Measurements from ENCODE around the gene UBE2H.

UBE2H gene

DNA sequence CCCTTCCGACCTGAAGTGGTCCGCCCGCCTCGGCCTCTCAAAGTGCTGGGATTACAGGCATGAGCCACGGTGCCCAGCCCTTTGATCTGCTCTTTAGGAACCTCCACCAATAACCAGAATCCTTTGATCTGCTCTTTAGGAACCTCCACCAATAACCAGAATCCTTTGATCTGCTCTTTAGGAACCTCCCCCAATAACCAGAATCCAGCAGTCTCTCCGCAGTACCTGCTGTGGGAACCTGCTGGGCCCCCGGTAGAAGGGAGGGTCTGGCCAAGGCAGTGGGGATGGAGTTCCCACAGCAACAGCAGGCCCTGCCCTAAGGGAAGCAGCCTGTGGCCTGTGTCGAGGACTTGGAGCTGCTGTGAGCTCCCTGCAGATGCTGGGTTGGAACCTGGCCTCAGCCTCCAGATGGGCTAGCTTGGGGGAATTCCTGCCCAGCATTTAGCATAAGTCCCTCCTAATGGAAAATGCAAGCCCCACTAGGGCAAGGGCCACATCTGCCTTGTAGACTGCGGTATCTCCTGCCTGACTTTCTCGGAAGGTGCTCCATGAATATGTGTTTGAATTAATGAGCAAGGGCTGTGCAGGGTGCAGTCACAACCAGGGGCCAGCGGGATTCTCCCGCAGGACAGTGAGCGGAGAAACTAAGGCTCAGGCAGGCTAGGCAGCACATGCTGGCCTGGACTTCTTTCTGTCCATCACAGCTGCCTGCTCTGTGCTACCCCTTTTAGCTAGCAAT is 165.8 kb downstream of the UBE2H start:
- no peak for DNase-seq (ENCODE audit: low read depth)

- DNase-seq (ENCODE audit: low read depth), result no peak
These were observed 166.9 kb downstream of the UBE2H start for GRCh38 chr7:129785685-129786514.

DNA sequence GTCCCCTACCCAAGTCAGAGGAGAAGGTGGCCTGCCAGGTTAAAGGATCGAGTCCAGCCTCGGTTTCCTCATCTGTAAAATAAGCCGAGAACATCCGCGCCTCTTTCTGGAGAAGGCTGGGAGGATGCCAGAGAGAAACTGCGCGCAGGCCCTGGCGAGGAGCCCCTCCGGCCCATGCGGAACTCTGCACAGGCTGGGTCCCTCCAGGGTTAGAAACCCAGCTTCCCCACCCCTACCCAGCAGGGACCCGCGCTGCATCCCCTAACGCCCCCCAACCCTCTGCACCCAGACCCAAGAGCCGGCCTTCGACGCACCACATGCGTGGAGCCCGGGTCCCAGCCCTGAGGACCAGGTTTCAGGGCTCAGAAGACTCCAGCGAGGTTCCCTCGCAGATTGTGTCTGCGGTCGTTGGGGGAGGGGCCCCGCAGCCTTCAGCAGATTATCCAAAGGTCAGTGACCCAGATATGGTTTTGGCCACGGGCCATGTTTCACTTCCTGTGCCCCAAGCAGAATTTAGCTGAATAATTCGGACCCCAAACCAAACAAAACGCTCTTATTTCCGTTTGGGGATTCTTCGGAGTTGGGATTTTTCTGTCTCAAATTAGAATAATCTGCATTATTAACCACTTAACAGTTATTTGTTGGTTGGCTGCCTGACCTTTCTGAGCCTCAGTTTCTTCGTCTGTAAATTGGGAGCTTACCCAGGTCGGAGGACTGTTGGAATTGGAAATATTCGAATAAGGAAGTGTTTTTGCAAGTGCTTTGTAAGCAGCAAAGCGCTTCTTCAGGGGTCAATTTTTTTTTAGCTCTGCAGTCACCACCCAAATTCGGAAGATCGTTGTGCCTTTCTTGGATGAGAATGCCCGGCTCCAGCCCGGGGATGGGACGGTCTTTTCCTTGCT is 167.7 kb downstream of the UBE2H start:
- DNase-seq (ENCODE audit: low read depth), result no peak

GRCh38 chr7:129784437-129784782 is 168.3 kb downstream of the UBE2H start:
- no peak for DNase-seq (ENCODE audit: low read depth)

- DNase-seq (ENCODE audit: low read depth), result no peak
These were observed 169.2 kb downstream of the UBE2H start for GRCh38 chr7:129783584-129783919.

GRCh38 chr7:129782818-129783583 is 169.8 kb downstream of the UBE2H start:
- no peak for DNase-seq (ENCODE audit: low read depth)

GRCh38 chr7:129781928-129782817 is 170.6 kb downstream of the UBE2H start:
- no peak for DNase-seq (ENCODE audit: low read depth)

- DNase-seq (ENCODE audit: low read depth), result no peak
These were observed 171.5 kb downstream of the UBE2H start for GRCh38 chr7:129780974-129781927.

Measured in activated gamma-delta T cell treated with anti-CD3 and anti-CD28 coated beads, Interleukin-2, amount 50 U/mL, for 16 hours (primary cell).